Activated CD4-positive, alpha-beta T cell treated with anti-CD3 and anti-CD28 coated beads, Interleukin-2, amount 50 U/mL, for 48 hours (primary cell): ENCODE data around the gene PRPF18.

ENCODE experiments used
- DNase-seq, 2 experiments: peaks; one replicate each; pipeline ENCODE4 v3.0.0-alpha.2; 2020

Gene PRPF18

GRCh38 chr10:13644866-13645265 is 58.1 kb downstream of the PRPF18 start:
- no peak for DNase-seq

- no peak for DNase-seq
These were observed 61.7 kb downstream of the PRPF18 start for GRCh38 chr10:13648425-13648824.

- DNase-seq: no peak
These were observed 63.2 kb downstream of the PRPF18 start for GRCh38 chr10:13649844-13650520.

- DNase-seq: no peak
These were observed 64.2 kb downstream of the PRPF18 start for GRCh38 chr10:13650961-13651360.

- DNase-seq: peak; percentile 10 to 25
These were observed 65.4 kb downstream of the PRPF18 start for GRCh38 chr10:13651969-13652720.

GRCh38 chr10:13652860-13653259 is 66.1 kb downstream of the PRPF18 start:
- DNase-seq: no peak

GRCh38 chr10:13654118-13654830 is 67.5 kb downstream of the PRPF18 start:
- no peak for DNase-seq

GRCh38 chr10:13654846-13655245 is 68.1 kb downstream of the PRPF18 start:
- no peak for DNase-seq

GRCh38 chr10:13656337-13657100 is 69.8 kb downstream of the PRPF18 start:
- DNase-seq: no peak

- no peak for DNase-seq
These were observed 70.4 kb downstream of the PRPF18 start for GRCh38 chr10:13657101-13657680.

- DNase-seq: no peak
These were observed 71.5 kb downstream of the PRPF18 start for GRCh38 chr10:13658264-13658663.

GRCh38 chr10:13658871-13659685 is 72.3 kb downstream of the PRPF18 start:
- no peak for DNase-seq

GRCh38 chr10:13659887-13660550 is 73.3 kb downstream of the PRPF18 start:
- peak; percentile 71 to 75 for DNase-seq

GRCh38 chr10:13660551-13660920 is 73.8 kb downstream of the PRPF18 start:
- no peak for DNase-seq

GRCh38 chr10:13661256-13661655 is 74.5 kb downstream of the PRPF18 start:
- DNase-seq: no peak

- DNase-seq: no peak
These were observed 78.9 kb downstream of the PRPF18 start for GRCh38 chr10:13665516-13666262.

GRCh38 chr10:13668126-13668525 is 81.4 kb downstream of the PRPF18 start:
- no peak for DNase-seq

GRCh38 chr10:13669182-13669855 is 82.6 kb downstream of the PRPF18 start:
- DNase-seq: no peak

GRCh38 chr10:13669901-13670300 is 83.1 kb downstream of the PRPF18 start:
- DNase-seq: no peak

GRCh38 chr10:13670311-13670710 is 83.5 kb downstream of the PRPF18 start:
- DNase-seq: no peak
